OCI-LY7 (cell line): ENCODE data around the gene SLFN14. TPM values are rescaled to one million over a fixed set of nuclear protein-coding genes. Genes with fewer than 3 reads are reported as not detected.

ENCODE experiments used
- BruUV-seq: library from RNA; stranded (reverse); fragments of 400-500 nt; replicated peaks from 2 replicates; lab custom pipeline; 2021; lab: Mats Ljungman, UMichigan
- CTCF ChIA-PET: fragments of 300-600 bp; sonication (Branson Sonifier 250); formaldehyde crosslinking; loops from one replicate; lab custom pipeline; 2022; ENCODE audit warnings: antibody characterized with exemption; ENCODE audit not compliant: unreplicated experiment; lab: Charles Lee
- POLR2A ChIA-PET: fragments of 300-600 bp; sonication (Branson Sonifier 250); formaldehyde crosslinking; loops from one replicate; lab custom pipeline; 2022; ENCODE audit warnings: antibody characterized with exemption; lab: Charles Lee
- DNase-seq: peaks from one replicate; pipeline ENCODE4 v3.0.0-alpha.2; 2015; ENCODE audit warnings: low spot score
- H2AFZ ChIP-seq: fragments of 200-600 bp; sonication (generic), shearing (Covaris generic); 2 replicates; pipeline ENCODE4 v1.6.1; 2014; ENCODE audit warnings: mild to moderate bottlenecking, antibody characterized with exemption, low read length, moderate library complexity
- H3K27ac ChIP-seq: fragments of 200-600 bp; sonication (generic); 2 replicates; pipeline ENCODE4 v1.5.1; 2014; ENCODE audit warnings: mixed run types, low read depth, mild to moderate bottlenecking, moderate library complexity, low read length, inconsistent platforms; ENCODE audit not compliant: poor library complexity, severe bottlenecking
- H3K36me3 ChIP-seq: fragments of 200-600 bp; sonication (generic); 2 replicates; pipeline ENCODE4 v1.6.1; 2014; ENCODE audit warnings: mild to moderate bottlenecking, antibody characterized with exemption, low read length, moderate library complexity, mixed read lengths; ENCODE audit not compliant: insufficient read depth
- H3K4me1 ChIP-seq: fragments of 200-600 bp; sonication (generic); 2 replicates; pipeline ENCODE4 v1.5.1; 2014; ENCODE audit warnings: mild to moderate bottlenecking, low read length; ENCODE audit not compliant: insufficient read depth, poor library complexity, severe bottlenecking
- H3K4me2 ChIP-seq: fragments of 200-600 bp; sonication (generic); 2 replicates; pipeline ENCODE4 v1.6.1; 2014; ENCODE audit warnings: mild to moderate bottlenecking, low read length
- H3K4me3 ChIP-seq: fragments of 200-600 bp; sonication (generic); 2 replicates; pipeline ENCODE4 v1.5.1; 2014; ENCODE audit warnings: mild to moderate bottlenecking, low read depth, low read length; ENCODE audit not compliant: poor library complexity, severe bottlenecking
- H3K79me2 ChIP-seq: fragments of 200-600 bp; sonication (generic); 2 replicates; pipeline ENCODE4 v1.6.1; 2016; ENCODE audit warnings: low read depth, mild to moderate bottlenecking, low read length, moderate library complexity, mixed read lengths; ENCODE audit not compliant: insufficient read depth
- H3K9me2 ChIP-seq: fragments of 200-600 bp; sonication (generic); 2 replicates; pipeline ENCODE4 v1.6.1; 2016; ENCODE audit warnings: mild to moderate bottlenecking, low read length, mixed read lengths; ENCODE audit not compliant: insufficient read depth
- H3K9me3 ChIP-seq: fragments of 200-600 bp; sonication (generic); 2 replicates; pipeline ENCODE4 v1.6.1; 2014; ENCODE audit warnings: mild to moderate bottlenecking, mixed run types, low read length, mixed read lengths
- H4K20me1 ChIP-seq: fragments of 200-600 bp; sonication (generic); 2 replicates; pipeline ENCODE4 v1.6.1; 2014; ENCODE audit warnings: mild to moderate bottlenecking, antibody characterized with exemption, low read length, moderate library complexity, mixed read lengths; ENCODE audit not compliant: insufficient read depth
- CTCF ChIP-seq: fragments of 200-600 bp; sonication (generic); conservative IDR thresholded peaks from 2 replicates; pipeline ENCODE4 v1.5.1; 2014; ENCODE audit warnings: mild to moderate bottlenecking, antibody characterized with exemption, low read length, moderate library complexity, mixed read lengths
- EZH2phosphoT487 ChIP-seq: fragments of 200-600 bp; sonication (generic); IDR thresholded peaks from 2 replicates; pipeline ENCODE4 v1.6.1; 2018; ENCODE audit warnings: low read depth, borderline replicate concordance, mild to moderate bottlenecking, mixed run types, antibody characterized with exemption, low read length, moderate library complexity, mixed read lengths
- intact Hi-C: fragments of 100-400 bp; cut with micrococcal nuclease; formaldehyde crosslinking; loops from one replicate; pipeline ENCODE4 v1.10.0; 2022; ENCODE audit not compliant: unreplicated experiment
- total RNA-seq, 2 experiments: library from RNA; depleted of rRNA in 1 of 2; stranded (reverse); fragments of >200 nt in 1 of 2; shearing (Covaris generic) in 1 of 2; gene quantifications; 2 replicates each; pipeline ENCODE4 v1.2.3, GENCODE V29; 2014 to 2022

The SLFN14 gene
- total RNA-seq, 2 experiments from 2014 or later: not detected

- intact Hi-C loops: loop anchor here (1.0 kb wide), 1 partner anchor 9 kb away; the partner anchor contains the start of gene AP2B1
These were observed 17.7 kb upstream of the SLFN14 start, which contains the start of gene PEX12 for GRCh38 chr17:35578197-35578928. Gene PEX12, minus strand, starts transcription at chr17:35578571. Its CDS starts 550 bp downstream, at chr17:35578021.

GRCh38 chr17:35577830-35578196 lies 17.2 kb upstream of the SLFN14 start:
- H4K20me1 ChIP-seq: no peaks in the 10 kb centered on the region
- peaks cover 3% of the 10 kb centered on the region; the same call in 1 of the 2 replicates for H3K79me2 ChIP-seq
- TSS peak; percentile 90 for BruUV-seq
- no peaks in the 10 kb centered on the region for H3K9me2 ChIP-seq
- peak overlapping the region; percentile 86; the same call in 1 of the 2 replicates for H2AFZ ChIP-seq
- H3K27ac ChIP-seq: peak overlapping the region; percentile 77
- intact Hi-C loops: loop anchor here (1.0 kb wide), 1 partner anchor 9 kb away; the partner anchor contains the start of gene AP2B1
- H3K36me3 ChIP-seq: peaks cover 29% of the 10 kb centered on the region
- TF ChIP-seq CTCF (no peak), EZH2phosphoT487 (no peak)
- no peak for DNase-seq
- POLR2A ChIA-PET: interaction anchor here (2.0 to 2.7 kb wide), 2 partner anchors 10 to 12 kb away, joined by 28 to 53 read pairs; partner anchors contain the start of gene AP2B1
- CTCF ChIA-PET: interaction anchor here (1.4 kb wide), 1 partner anchor 9 kb away, joined by 5 read pairs; the partner anchor contains the start of gene AP2B1
- H3K4me2 ChIP-seq: peak overlapping the region; percentile 93
- H3K9me3 ChIP-seq: no peaks in the 10 kb centered on the region
- H3K4me3 ChIP-seq: peak overlapping the region; percentile 78
- H3K4me1 ChIP-seq: peaks cover 23% of the 10 kb centered on the region

More at GRCh38 chr17:35578197-35578928, 17.7 kb upstream of the SLFN14 start, which contains the start of gene PEX12:
- peaks cover 23% of the 10 kb centered on the region for H3K4me1 ChIP-seq
- H4K20me1 ChIP-seq: no peaks in the 10 kb centered on the region
- H3K9me2 ChIP-seq: no peaks in the 10 kb centered on the region
- CTCF ChIA-PET: interaction anchor here (1.4 kb wide), 1 partner anchor 8 kb away, joined by 5 read pairs; the partner anchor contains the start of gene AP2B1
- H3K9me3 ChIP-seq: no peaks in the 10 kb centered on the region
- peak within 1 kb of the TSS; percentile 78 for H3K4me3 ChIP-seq
- TF ChIP-seq CTCF: no peak
- TF ChIP-seq EZH2phosphoT487: no peak
- H3K36me3 ChIP-seq: peaks cover 26% of the 10 kb centered on the region
- peak; percentile 95 for DNase-seq
- peak within 1 kb of the TSS; percentile 93 for H3K4me2 ChIP-seq
- POLR2A ChIA-PET: interaction anchor here (0.5 to 2.7 kb wide), 4 partner anchors 10 to 230 kb away, joined by 3 to 53 read pairs (median 16); partner anchors contain the start of genes AP2B1 and TAF15
- peak within 1 kb of the TSS; percentile 86; the same call in 1 of the 2 replicates for H2AFZ ChIP-seq
- no TSS peak for BruUV-seq
- peaks cover 3% of the 10 kb centered on the region; the same call in 1 of the 2 replicates for H3K79me2 ChIP-seq
- peak within 1 kb of the TSS; percentile 77 for H3K27ac ChIP-seq
